ENCODE measurements around the gene PBX1. TPM values are rescaled to one million over a fixed set of nuclear protein-coding genes. Genes with fewer than 3 reads are reported as not detected.

PBX1 gene
- total RNA-seq, 4 donors from 2014 or later = 14.4 to 34.6 (median 22.0) TPM

DNA sequence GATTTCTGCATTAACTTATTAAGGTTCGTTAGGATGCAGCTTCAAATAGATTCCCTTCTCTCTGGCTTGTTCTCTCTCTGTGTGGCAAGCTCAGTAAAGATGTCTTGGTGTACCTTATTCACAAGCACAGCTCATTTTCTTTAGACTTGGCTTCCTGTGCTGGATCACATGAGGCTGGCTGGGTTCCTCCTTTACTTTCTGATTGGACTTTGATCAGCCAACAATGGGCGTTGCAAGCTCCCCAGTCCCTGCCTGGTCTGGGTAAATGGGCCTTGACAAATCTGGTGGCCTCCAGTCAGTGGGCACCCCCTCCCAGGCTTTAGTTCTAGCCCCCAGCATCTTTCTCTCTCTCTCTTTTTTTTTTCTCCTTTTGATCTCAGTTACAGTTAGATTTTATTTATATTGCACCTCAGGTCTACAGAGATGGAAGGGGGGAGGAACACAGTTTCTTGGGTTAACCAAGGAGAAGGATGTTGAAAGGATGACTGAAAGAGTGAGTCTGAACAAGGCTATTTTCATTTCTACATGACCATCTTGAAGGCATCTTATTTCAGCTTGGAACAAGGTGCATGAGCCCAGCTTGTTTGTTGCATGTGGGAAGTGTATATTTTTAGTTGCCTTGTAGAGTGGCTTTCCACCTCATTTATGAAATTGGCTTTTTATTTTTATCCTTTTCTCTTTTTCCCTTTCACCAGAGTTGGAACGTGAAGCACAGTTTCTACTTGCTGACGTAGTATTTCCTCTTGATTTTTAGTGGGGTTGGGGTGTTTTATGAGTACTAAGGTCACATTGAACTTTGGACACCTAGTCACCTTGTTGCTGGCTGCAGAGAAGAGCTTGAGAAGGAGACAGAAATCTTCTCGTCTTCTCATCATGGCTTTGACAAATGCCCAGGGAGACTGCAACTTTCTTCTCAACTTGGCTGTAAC, 77.1 kb downstream of the PBX1 start:
- no peaks in the 10 kb centered on the region for H3K27me3 ChIP-seq
- H3K4me1 ChIP-seq = peaks cover 15% of the 10 kb centered on the region
- WGBS = 66% methylated on average over 5 of the region's 5 CpGs
- no peak overlapping the region for H3K4me3 ChIP-seq
- no peak for TF ChIP-seq POLR2AphosphoS5 (IDR thresholded peaks at IDR 0.05)
- DNase-seq (ENCODE audit: low spot score in 2 of 2) = no peak
- no peak overlapping the region for H3K27ac ChIP-seq
- no peaks in the 10 kb centered on the region for H3K36me3 ChIP-seq
- H3K9me3 ChIP-seq = no peaks in the 10 kb centered on the region

- TF ChIP-seq POLR2A (IDR thresholded peaks at IDR 0.05) (no peak), EP300 (IDR thresholded peaks at IDR 0.05) (no peak)
- no peak for DNase-seq (ENCODE audit: low spot score in 2 of 2)
- Histone ChIP-seq H3K36me3 (no peaks in the 10 kb centered on the region), H3K27ac (no peak overlapping the region), H3K27me3 (no peaks in the 10 kb centered on the region), H3K9me3 (no peaks in the 10 kb centered on the region), H3K4me3 (no peak overlapping the region), H3K4me1 (peaks cover 21% of the 10 kb centered on the region)
- 83% methylated on average over 3 of the region's 3 CpGs for WGBS
Measured at GRCh38 chr1:164636757-164637156, 77.8 kb downstream of the PBX1 start.

DNA sequence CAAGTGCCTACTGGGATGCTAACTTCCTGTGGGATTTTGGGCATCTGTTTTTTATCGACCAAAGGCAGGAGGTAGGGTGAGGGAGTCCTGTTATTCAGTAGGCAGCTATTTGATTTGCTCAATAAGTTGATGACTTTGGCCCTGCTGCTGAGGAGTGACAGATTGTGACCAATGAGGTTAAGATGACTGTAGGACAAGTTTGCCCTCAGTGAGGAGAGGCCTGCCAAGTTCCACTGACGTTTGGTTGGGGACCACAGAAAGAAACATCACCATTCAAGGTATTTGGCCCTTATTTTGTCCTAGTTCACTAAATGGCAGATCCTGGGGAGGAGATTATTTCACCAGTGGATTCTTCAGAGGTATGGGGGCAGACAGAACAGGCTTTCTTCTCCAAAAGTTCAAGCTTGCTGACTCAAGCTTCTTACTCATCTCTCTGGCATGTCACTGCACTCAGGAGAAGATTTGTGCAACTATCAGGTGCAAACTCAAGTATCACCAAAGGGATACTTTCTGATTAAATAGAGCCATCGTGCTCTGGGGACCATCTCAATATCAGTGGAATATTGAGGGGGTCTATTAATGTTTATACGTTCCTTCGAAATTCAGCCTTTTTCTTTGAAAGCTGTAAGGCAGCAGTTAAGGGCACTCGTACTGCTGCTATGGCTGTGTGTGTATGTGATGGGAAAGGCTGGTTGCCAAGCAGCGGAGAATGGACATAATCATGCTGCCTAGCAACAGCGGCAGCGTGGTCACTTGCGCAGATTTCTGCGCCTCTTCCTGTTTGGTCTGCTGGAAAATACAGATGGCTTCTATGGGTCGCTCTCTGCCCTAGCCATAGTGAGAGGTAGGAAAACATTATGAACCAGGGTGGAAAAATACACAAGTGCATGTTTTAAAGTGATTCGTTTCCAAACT, 78.7 kb downstream of the PBX1 start:
- TF ChIP-seq, protein P1, sequence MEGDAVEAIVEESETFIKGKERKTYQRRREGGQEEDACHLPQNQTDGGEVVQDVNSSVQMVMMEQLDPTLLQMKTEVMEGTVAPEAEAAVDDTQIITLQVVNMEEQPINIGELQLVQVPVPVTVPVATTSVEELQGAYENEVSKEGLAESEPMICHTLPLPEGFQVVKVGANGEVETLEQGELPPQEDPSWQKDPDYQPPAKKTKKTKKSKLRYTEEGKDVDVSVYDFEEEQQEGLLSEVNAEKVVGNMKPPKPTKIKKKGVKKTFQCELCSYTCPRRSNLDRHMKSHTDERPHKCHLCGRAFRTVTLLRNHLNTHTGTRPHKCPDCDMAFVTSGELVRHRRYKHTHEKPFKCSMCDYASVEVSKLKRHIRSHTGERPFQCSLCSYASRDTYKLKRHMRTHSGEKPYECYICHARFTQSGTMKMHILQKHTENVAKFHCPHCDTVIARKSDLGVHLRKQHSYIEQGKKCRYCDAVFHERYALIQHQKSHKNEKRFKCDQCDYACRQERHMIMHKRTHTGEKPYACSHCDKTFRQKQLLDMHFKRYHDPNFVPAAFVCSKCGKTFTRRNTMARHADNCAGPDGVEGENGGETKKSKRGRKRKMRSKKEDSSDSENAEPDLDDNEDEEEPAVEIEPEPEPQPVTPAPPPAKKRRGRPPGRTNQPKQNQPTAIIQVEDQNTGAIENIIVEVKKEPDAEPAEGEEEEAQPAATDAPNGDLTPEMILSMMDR (IDR thresholded peaks at IDR 0.05) = no peak
- TF ChIP-seq EP300 (IDR thresholded peaks at IDR 0.05) (no peak), POLR2AphosphoS5 (IDR thresholded peaks at IDR 0.05) (no peak), POLR2A (IDR thresholded peaks at IDR 0.05) (no peak)
- H3K27ac ChIP-seq = no peak overlapping the region
- H3K9me3 ChIP-seq = no peaks in the 10 kb centered on the region
- no peak overlapping the region for H3K4me3 ChIP-seq
- H3K27me3 ChIP-seq = no peaks in the 10 kb centered on the region
- peaks cover 21% of the 10 kb centered on the region for H3K4me1 ChIP-seq
- WGBS = 80% methylated on average over 13 of the region's 13 CpGs
- H3K36me3 ChIP-seq = no peaks in the 10 kb centered on the region
- no peak for DNase-seq (ENCODE audit: low spot score in 2 of 2)

- Histone ChIP-seq H3K27me3 (no peaks in the 10 kb centered on the region), H3K9me3 (no peaks in the 10 kb centered on the region), H3K4me1 (peaks cover 21% of the 10 kb centered on the region), H3K36me3 (no peaks in the 10 kb centered on the region), H3K4me3 (no peak overlapping the region), H3K27ac (no peak overlapping the region)
- no peak for DNase-seq (ENCODE audit: low spot score in 2 of 2)
- WGBS = 81% methylated on average over 14 of the region's 14 CpGs
- TF ChIP-seq EP300 (IDR thresholded peaks at IDR 0.05) (no peak), POLR2A (IDR thresholded peaks at IDR 0.05) (no peak)
Measured at GRCh38 chr1:164638492-164639202, 79.7 kb downstream of the PBX1 start.

DNA sequence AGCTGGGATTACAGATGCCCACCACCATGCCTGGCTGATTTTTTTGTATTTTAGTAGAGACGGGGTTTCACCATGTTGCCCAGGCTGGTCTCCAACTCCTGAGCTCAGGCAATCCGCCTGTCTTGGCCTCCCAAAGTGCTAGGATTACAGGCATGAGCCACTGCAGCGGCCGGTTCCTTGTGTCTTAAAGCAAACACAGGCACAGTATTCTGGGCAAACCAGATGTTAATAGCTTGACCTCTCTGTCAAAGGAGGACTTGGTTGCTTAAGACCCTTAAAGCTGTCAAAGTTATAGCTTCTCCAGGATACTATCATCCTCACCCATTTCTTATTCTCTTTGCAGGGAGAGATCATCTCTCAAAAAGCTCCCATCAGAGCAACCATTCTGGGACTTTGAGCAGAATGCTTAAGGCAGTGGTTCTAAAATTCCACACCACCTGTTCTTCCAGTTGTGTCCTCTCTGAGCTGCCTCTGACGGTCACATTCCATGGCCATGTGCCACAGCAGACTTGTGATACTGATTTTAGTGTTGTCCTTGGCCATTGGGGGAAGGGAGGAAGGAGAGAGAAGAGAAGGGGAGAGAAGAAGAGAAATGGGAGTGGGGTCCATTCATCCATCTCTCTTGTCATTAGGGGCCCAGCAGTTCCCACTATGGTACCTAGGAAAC, 81.8 kb downstream of the PBX1 start:
- Histone ChIP-seq H3K27ac (peak overlapping the region; percentile 26), H3K36me3 (no peaks in the 10 kb centered on the region), H3K27me3 (no peaks in the 10 kb centered on the region), H3K9me3 (no peaks in the 10 kb centered on the region), H3K4me3 (no peak overlapping the region), H3K4me1 (peaks cover 33% of the 10 kb centered on the region)
- TF ChIP-seq EP300 (IDR thresholded peaks at IDR 0.05) (no peak), POLR2AphosphoS5 (IDR thresholded peaks at IDR 0.05) (no peak), POLR2A (IDR thresholded peaks at IDR 0.05) (no peak)
- TF ChIP-seq, protein P1 (IDR thresholded peaks at IDR 0.05) = no peak
- DNase-seq (ENCODE audit: low spot score in 2 of 2) = no peak
- 68% methylated on average over 5 of the region's 5 CpGs for WGBS

- Histone ChIP-seq H3K36me3 (no peaks in the 10 kb centered on the region), H3K4me1 (peaks cover 33% of the 10 kb centered on the region), H3K27ac (peak overlapping the region; percentile 26), H3K27me3 (no peaks in the 10 kb centered on the region), H3K9me3 (no peaks in the 10 kb centered on the region), H3K4me3 (no peak overlapping the region)
- 48% methylated on average over 5 of the region's 5 CpGs for WGBS
- DNase-seq (ENCODE audit: low spot score in 2 of 2) = peak in 1 of 2 donors; percentile 71
- TF ChIP-seq POLR2AphosphoS5 (IDR thresholded peaks at IDR 0.05) = no peak
- no peak for TF ChIP-seq POLR2A (IDR thresholded peaks at IDR 0.05)
- TF ChIP-seq, protein P1 (IDR thresholded peaks at IDR 0.05) = no peak
- TF ChIP-seq EP300 (IDR thresholded peaks at IDR 0.05) = no peak
Measured at GRCh38 chr1:164641353-164641730, 82.4 kb downstream of the PBX1 start.
